K562 (cell line): ENCODE measurements around the gene GRWD1. TPM values are rescaled to one million over a fixed set of nuclear protein-coding genes. Genes with fewer than 3 reads are reported as not detected.
A peak's percentile ranks its signal among the peaks of the same experiment; 100 is the strongest.

ENCODE experiments used
- ARID2 ChIP-seq: fragments of 450-650 bp; IDR thresholded peaks from 2 replicates; pipeline ENCODE4 v1.6.1; 2017; ENCODE audit warnings: antibody characterized with exemption, mild to moderate bottlenecking
- CBFB ChIP-seq: sonication (generic); formaldehyde crosslinking; IDR thresholded peaks from 2 replicates; pipeline ENCODE4 v1.4.0; 2020; ENCODE audit warnings: mild to moderate bottlenecking, missing genetic modification reagents
- CEBPB ChIP-seq: fragments of 450-650 bp; IDR thresholded peaks from 2 replicates; pipeline ENCODE4 v1.6.1; 2016; ENCODE audit warnings: missing genetic modification characterization, missing compliant biosample characterization
- GABPB1 ChIP-seq: sonication (generic); formaldehyde crosslinking; IDR thresholded peaks from 2 replicates; pipeline ENCODE4 v1.8.0; 2022; ENCODE audit warnings: mild to moderate bottlenecking, missing genetic modification reagents
- HDAC1 ChIP-seq, 2 experiments: fragments of 450-650 bp; IDR thresholded peaks; 2 replicates each; pipeline ENCODE4 v1.6.1; 2016 to 2017; ENCODE audit warnings: inconsistent platforms in 1 of 2, mild to moderate bottlenecking in 1 of 2, moderate library complexity in 1 of 2
- KAT7 ChIP-seq: sonication (generic); formaldehyde crosslinking; IDR thresholded peaks from 2 replicates; pipeline ENCODE4 v1.8.0; 2022; ENCODE audit warnings: missing genetic modification reagents, mild to moderate bottlenecking, borderline replicate concordance
- KHSRP ChIP-seq: fragments of 450-650 bp; IDR thresholded peaks from 2 replicates; pipeline ENCODE4 v1.6.1; 2017
- MEF2D ChIP-seq: conservative IDR thresholded peaks from 2 replicates; pipeline ENCODE4 v1.6.1; 2016; ENCODE audit warnings: low read depth, missing genetic modification characterization, missing compliant biosample characterization
- NELFE ChIP-seq: IDR thresholded peaks from 2 replicates; pipeline ENCODE4 v1.6.1; 2011; ENCODE audit warnings: mild to moderate bottlenecking; ENCODE audit not compliant: insufficient read depth, insufficient read length
- NFIX ChIP-seq: fragments of 250-450 bp; sonication (Bioruptor Pico); IDR thresholded peaks from 2 replicates; pipeline ENCODE4 v1.4.0; 2020; ENCODE audit warnings: low read depth, mild to moderate bottlenecking, moderate library complexity
- RUNX1 ChIP-seq: sonication (generic); IDR thresholded peaks from 2 replicates; pipeline ENCODE4 v1.6.1; 2016; ENCODE audit warnings: antibody characterized with exemption, low read depth
- SMAD1 ChIP-seq: fragments of 150-350 bp; IDR thresholded peaks from 2 replicates; pipeline ENCODE4 v1.6.1; 2014; ENCODE audit warnings: low read length, low read depth; ENCODE audit not compliant: partially characterized antibody
- SMARCA5 ChIP-seq: fragments of 450-650 bp; IDR thresholded peaks from 2 replicates; pipeline ENCODE4 v1.6.1; 2016
- ZNF232 ChIP-seq: sonication (generic); formaldehyde crosslinking; IDR thresholded peaks from 2 replicates; pipeline ENCODE4 v1.8.0; 2022; ENCODE audit warnings: mild to moderate bottlenecking, missing genetic modification reagents
- ZNF384 ChIP-seq: IDR thresholded peaks from 2 replicates; pipeline ENCODE4 v1.6.1; 2012; ENCODE audit warnings: low read depth, low read length, improper control_type of control experiment
- ZNF707 ChIP-seq: fragments of 250-450 bp; sonication (Bioruptor Pico); conservative IDR thresholded peaks from 2 replicates; pipeline ENCODE4 v1.8.0; 2022; ENCODE audit warnings: inconsistent platforms, mild to moderate bottlenecking, moderate library complexity
- ZSCAN29 ChIP-seq: fragments of 450-650 bp; IDR thresholded peaks from 2 replicates; pipeline ENCODE4 v1.6.1; 2017
- polyA plus RNA-seq, 8 experiments: library from polyadenylated mRNA; depleted of rRNA in 4 of 8; stranded (reverse) in 5 of 8; unstranded in 3 of 8; fragments of >200 nt; fragmentation: Nextera tagmentation in 2 of 8; fragmentation: Illumina TruSeq in 1 of 8; extraction: Ambion mirVana in 2 of 8; extraction: Trizol in 1 of 8; gene quantifications; 2 replicates each; pipeline versions ENCODE4 v1.2.1 to v1.2.3, GENCODE V29; 2011 to 2014; ENCODE audit warnings: inconsistent platforms in 1 of 8, missing spikeins in 1 of 8
- total RNA-seq, 7 experiments: library from RNA; depleted of rRNA in 6 of 7; stranded (reverse); fragments of >200 nt in 6 of 7; fragmentation: Illumina TruSeq in 2 of 7; extraction: Trizol in 2 of 7; gene quantifications; 2 replicates each; pipeline versions ENCODE4 v1.2.1 to v1.2.3, GENCODE V29; 2011 to 2021; ENCODE audit warnings: low replicate concordance in 1 of 7
- TF ChIP-seq, protein P1 (sequence below): fragments of 250-450 bp; sonication (Bioruptor Pico); IDR thresholded peaks from 2 replicates; pipeline ENCODE4 v1.6.1; 2021; ENCODE audit warnings: mild to moderate bottlenecking
- TF ChIP-seq, protein P2 (sequence below): fragments of 450-650 bp; formaldehyde crosslinking; IDR thresholded peaks from 2 replicates; pipeline ENCODE4 v1.4.0; 2020; ENCODE audit warnings: mild to moderate bottlenecking, mixed read lengths
- TF ChIP-seq, protein P3 (sequence below): fragments of 450-650 bp; IDR thresholded peaks from 2 replicates; pipeline ENCODE4 v1.7.0; 2016; ENCODE audit warnings: borderline replicate concordance
- TF ChIP-seq, protein P4 (sequence below): fragments of 450-650 bp; IDR thresholded peaks from 2 replicates; pipeline ENCODE4 v1.6.1; 2018; ENCODE audit not compliant: partially characterized antibody
- TF ChIP-seq, protein P5 (sequence below): fragments of 450-650 bp; IDR thresholded peaks from 2 replicates; pipeline ENCODE4 v1.6.1; 2017; ENCODE audit warnings: antibody characterized with exemption

The GRWD1 gene
- total and polyA plus RNA-seq, 9 of the 15 experiments (the other 6 are each of a cell fraction or from before 2014, with no cell fraction given) = 1.5 to 87.2 (median 24.5) TPM

DNA sequence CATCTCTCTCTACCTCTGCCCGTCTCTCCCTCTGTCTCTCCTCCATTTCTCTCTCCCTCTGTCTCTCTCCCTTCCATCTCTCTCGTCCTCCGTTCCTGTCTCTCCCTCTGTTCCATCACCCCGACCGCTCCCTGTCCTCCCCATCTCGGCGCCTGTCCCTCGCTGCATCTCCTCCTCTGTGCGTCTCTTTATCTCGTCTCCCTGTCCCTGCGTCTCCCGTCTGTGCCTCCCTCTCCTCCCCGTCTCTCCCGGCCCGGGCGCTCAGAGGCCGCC, 47.7 kb upstream of the GRWD1 start (continued):
- TF ChIP-seq ARID2 = 0 out of 2 replicates have a peak, but pooled peaks have one; percentile 4
- TF ChIP-seq SMARCA5 = 0 out of 2 replicates have a peak, but pooled peaks have one; percentile 5
- TF ChIP-seq ZNF384 = no peak
- no peak for TF ChIP-seq RUNX1
- no peak for TF ChIP-seq SMAD1
- TF ChIP-seq NELFE = no peak
- TF ChIP-seq HDAC1 (IDR thresholded peaks at IDR 0.05) = no peak; a peak in 1 of 4 replicates
- TF ChIP-seq ZNF232 = no peak
- no peak for TF ChIP-seq KHSRP
- no peak for TF ChIP-seq ZSCAN29
- TF ChIP-seq, protein P1, sequence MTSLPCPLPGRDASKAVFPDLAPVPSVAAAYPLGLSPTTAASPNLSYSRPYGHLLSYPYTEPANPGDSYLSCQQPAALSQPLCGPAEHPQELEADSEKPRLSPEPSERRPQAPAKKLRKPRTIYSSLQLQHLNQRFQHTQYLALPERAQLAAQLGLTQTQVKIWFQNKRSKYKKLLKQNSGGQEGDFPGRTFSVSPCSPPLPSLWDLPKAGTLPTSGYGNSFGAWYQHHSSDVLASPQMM (CRISPR knock-in tag) = no peak
- TF ChIP-seq, protein P2, sequence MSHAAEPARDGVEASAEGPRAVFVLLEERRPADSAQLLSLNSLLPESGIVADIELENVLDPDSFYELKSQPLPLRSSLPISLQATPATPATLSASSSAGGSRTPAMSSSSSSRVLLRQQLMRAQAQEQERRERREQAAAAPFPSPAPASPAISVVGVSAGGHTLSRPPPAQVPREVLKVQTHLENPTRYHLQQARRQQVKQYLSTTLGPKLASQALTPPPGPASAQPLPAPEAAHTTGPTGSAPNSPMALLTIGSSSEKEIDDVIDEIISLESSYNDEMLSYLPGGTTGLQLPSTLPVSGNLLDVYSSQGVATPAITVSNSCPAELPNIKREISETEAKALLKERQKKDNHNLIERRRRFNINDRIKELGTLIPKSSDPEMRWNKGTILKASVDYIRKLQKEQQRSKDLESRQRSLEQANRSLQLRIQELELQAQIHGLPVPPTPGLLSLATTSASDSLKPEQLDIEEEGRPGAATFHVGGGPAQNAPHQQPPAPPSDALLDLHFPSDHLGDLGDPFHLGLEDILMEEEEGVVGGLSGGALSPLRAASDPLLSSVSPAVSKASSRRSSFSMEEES = no peak
- TF ChIP-seq KAT7 (CRISPR knock-in tag) = peak; percentile 53; the same call in 1 of the 2 replicates
- TF ChIP-seq NFIX = no peak
- TF ChIP-seq, protein P3, sequence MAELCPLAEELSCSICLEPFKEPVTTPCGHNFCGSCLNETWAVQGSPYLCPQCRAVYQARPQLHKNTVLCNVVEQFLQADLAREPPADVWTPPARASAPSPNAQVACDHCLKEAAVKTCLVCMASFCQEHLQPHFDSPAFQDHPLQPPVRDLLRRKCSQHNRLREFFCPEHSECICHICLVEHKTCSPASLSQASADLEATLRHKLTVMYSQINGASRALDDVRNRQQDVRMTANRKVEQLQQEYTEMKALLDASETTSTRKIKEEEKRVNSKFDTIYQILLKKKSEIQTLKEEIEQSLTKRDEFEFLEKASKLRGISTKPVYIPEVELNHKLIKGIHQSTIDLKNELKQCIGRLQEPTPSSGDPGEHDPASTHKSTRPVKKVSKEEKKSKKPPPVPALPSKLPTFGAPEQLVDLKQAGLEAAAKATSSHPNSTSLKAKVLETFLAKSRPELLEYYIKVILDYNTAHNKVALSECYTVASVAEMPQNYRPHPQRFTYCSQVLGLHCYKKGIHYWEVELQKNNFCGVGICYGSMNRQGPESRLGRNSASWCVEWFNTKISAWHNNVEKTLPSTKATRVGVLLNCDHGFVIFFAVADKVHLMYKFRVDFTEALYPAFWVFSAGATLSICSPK = no peak
- TF ChIP-seq MEF2D (tag) = no peak
- TF ChIP-seq, protein P4, sequence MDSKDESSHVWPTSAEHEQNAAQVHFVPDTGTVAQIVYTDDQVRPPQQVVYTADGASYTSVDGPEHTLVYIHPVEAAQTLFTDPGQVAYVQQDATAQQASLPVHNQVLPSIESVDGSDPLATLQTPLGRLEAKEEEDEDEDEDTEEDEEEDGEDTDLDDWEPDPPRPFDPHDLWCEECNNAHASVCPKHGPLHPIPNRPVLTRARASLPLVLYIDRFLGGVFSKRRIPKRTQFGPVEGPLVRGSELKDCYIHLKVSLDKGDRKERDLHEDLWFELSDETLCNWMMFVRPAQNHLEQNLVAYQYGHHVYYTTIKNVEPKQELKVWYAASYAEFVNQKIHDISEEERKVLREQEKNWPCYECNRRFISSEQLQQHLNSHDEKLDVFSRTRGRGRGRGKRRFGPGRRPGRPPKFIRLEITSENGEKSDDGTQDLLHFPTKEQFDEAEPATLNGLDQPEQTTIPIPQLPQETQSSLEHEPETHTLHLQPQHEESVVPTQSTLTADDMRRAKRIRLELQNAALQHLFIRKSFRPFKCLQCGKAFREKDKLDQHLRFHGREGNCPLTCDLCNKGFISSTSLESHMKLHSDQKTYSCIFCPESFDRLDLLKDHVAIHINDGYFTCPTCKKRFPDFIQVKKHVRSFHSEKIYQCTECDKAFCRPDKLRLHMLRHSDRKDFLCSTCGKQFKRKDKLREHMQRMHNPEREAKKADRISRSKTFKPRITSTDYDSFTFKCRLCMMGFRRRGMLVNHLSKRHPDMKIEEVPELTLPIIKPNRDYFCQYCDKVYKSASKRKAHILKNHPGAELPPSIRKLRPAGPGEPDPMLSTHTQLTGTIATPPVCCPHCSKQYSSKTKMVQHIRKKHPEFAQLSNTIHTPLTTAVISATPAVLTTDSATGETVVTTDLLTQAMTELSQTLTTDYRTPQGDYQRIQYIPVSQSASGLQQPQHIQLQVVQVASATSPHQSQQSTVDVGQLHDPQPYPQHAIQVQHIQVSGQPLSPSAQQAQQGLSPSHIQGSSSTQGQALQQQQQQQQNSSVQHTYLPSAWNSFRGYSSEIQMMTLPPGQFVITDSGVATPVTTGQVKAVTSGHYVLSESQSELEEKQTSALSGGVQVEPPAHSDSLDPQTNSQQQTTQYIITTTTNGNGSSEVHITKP = peak; percentile 1
- TF ChIP-seq ZNF707 (CRISPR knock-in tag) = no peak
- TF ChIP-seq GABPB1 (CRISPR knock-in tag) = peak; percentile 2; the same call in 1 of the 2 replicates
- 0 out of 2 replicates have a peak, but pooled peaks have one; percentile 3 for TF ChIP-seq CBFB
- TF ChIP-seq, protein P5, sequence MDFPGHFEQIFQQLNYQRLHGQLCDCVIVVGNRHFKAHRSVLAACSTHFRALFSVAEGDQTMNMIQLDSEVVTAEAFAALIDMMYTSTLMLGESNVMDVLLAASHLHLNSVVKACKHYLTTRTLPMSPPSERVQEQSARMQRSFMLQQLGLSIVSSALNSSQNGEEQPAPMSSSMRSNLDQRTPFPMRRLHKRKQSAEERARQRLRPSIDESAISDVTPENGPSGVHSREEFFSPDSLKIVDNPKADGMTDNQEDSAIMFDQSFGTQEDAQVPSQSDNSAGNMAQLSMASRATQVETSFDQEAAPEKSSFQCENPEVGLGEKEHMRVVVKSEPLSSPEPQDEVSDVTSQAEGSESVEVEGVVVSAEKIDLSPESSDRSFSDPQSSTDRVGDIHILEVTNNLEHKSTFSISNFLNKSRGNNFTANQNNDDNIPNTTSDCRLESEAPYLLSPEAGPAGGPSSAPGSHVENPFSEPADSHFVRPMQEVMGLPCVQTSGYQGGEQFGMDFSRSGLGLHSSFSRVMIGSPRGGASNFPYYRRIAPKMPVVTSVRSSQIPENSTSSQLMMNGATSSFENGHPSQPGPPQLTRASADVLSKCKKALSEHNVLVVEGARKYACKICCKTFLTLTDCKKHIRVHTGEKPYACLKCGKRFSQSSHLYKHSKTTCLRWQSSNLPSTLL = no peak
- no peak for TF ChIP-seq CEBPB (tag)
